Gastrocnemius medialis (tissue), 4 donors: ENCODE results near the gene SAP30BP.

ENCODE experiments used
- CTCF ChIP-seq, 5 experiments: fragments of 450-650 bp in 3 of 5; fragments of 200-600 bp in 2 of 5; sonication (generic) in 2 of 5; IDR thresholded peaks in 4 of 5; conservative IDR thresholded peaks in 1 of 5; 1 replicate in 4 of 5; 2 replicates in 1 of 5; pipeline ENCODE4 v1.5.1; 2016 to 2019; ENCODE audit warnings: antibody characterized with exemption in 5 of 5, mild to moderate bottlenecking in 3 of 5, moderate library complexity in 3 of 5
- POLR2A ChIP-seq, 2 donors: fragments of 450-650 bp; IDR thresholded peaks; one replicate each; pipeline ENCODE4 v1.6.1; 2017; ENCODE audit warnings: antibody characterized with exemption in 2 of 2, mild to moderate bottlenecking in 2 of 2, moderate library complexity in 2 of 2

GRCh38 chr17:75719732-75720131 is 52.6 kb downstream of the SAP30BP start:
- TF ChIP-seq CTCF (IDR thresholded peaks at IDR 0.05 in 4 of 5, conservative IDR thresholded peaks at IDR 0.05 in 1 of 5) (no peak), POLR2A (IDR thresholded peaks at IDR 0.05) (no peak)
